ENCODE data around the gene CDC42EP3. TPM values are rescaled to one million over a fixed set of nuclear protein-coding genes. Genes with fewer than 3 reads are reported as not detected.

CDC42EP3 gene
- total and polyA plus RNA-seq, 12 donors = 4.2 to 30.2 (median 10.7) TPM

DNA sequence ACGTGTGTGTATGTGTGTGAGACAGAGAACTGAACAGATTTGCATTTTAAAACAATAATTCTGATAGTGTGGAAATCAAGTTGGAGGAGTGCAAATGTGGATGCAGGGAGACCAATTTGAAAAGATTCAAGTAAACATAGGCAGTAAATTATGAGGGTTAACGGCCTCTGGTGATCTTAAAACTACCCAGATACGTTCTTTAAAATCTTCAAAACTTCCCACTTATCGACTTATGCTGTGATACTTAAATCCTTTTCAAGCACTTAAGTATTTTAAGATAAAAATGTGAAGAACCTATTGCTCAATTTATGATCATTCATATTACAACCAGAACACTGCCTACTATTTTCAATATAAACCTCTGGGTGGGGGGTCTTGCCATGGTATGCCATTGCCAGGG, 37.7 kb upstream of the CDC42EP3 start:
- no peak overlapping the region for H3K27ac ChIP-seq
- intact Hi-C loops (cut with DNase I) = no loop called here
- TF ChIP-seq CTCF (IDR thresholded peaks at IDR 0.05) (no peak), POLR2A (IDR thresholded peaks at IDR 0.05) (no peak)
- WGBS, 4 donors = 67 to 91% (median 73%) methylated on average over 4 of the region's 4 CpGs
- H3K4me3 ChIP-seq = no peak overlapping the region
- no peaks in the 10 kb centered on the region for H3K27me3 ChIP-seq
- no peaks in the 10 kb centered on the region for H3K9me3 ChIP-seq (replicated peaks in 1 of 3)
- H3K36me3 ChIP-seq (replicated peaks in 1 of 2) = no peaks in the 10 kb centered on the region
- no peaks in the 10 kb centered on the region for H3K4me1 ChIP-seq (replicated peaks in 1 of 2)
- no peak for DNase-seq

DNA sequence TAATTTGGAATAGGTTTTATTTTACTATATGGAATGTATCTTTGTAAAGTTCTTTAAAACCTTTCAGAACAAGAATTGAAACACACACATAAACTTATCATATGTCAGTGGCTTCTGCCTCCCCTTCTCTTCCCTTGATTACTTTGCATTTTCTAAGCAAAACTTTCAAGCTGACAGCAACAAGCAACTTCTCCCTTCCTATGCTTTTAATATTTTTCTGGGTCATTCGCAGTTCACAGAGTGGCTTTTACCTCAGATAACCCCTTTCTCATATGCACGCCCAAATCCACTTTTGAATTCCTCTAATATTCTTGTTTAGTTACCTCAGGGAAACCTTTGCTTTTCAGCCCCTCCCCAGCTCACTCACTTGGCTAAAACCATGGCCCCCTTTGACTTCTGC, 36.7 kb upstream of the CDC42EP3 start:
- TF ChIP-seq CTCF (IDR thresholded peaks at IDR 0.05) (no peak), POLR2A (IDR thresholded peaks at IDR 0.05) (no peak)
- intact Hi-C loops (cut with DNase I) = no loop called here
- WGBS, 4 donors = 44 to 54% (median 48%) methylated on average over 2 of the region's 2 CpGs

DNA sequence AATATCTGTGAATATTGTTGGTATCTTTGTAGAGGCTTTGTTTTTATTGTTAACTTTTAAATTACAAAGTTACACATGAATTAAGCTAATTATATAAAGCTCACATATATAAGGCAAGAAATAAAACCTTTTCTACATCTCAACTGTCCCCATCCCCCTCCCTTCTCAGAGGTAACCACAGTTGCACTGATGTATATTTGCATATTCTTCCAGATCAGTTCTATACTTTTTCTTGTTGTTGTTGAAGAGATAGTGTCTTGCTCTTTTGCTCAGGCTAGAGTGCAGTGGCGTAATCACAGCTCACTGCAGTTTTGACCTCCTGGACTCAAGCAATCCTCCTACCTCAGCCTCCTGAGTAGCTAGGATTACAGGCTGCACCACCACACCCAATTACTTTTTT, 36.0 kb upstream of the CDC42EP3 start:
- Histone ChIP-seq H3K36me3 (replicated peaks in 1 of 2) (no peaks in the 10 kb centered on the region), H3K27me3 (no peaks in the 10 kb centered on the region), H3K4me3 (no peak overlapping the region), H3K4me1 (replicated peaks in 1 of 2) (no peaks in the 10 kb centered on the region), H3K27ac (no peak overlapping the region), H3K9me3 (replicated peaks in 1 of 3) (no peaks in the 10 kb centered on the region)
- DNase-seq = no peak
- 88 to 100% (median 92%) methylated on average over 1 of the region's 1 CpG for WGBS, 4 donors
- intact Hi-C loops (cut with DNase I) = no loop called here
- TF ChIP-seq POLR2A (IDR thresholded peaks at IDR 0.05) = no peak
- no peak for TF ChIP-seq CTCF (IDR thresholded peaks at IDR 0.05)

More for the DNA sequence above, 36.7 kb upstream of the CDC42EP3 start:
- Histone ChIP-seq H3K9me3 (replicated peaks in 1 of 3) (no peaks in the 10 kb centered on the region), H3K36me3 (replicated peaks in 1 of 2) (no peaks in the 10 kb centered on the region), H3K27me3 (no peaks in the 10 kb centered on the region), H3K4me1 (replicated peaks in 1 of 2) (no peaks in the 10 kb centered on the region), H3K27ac (no peak overlapping the region), H3K4me3 (no peak overlapping the region)
- DNase-seq = no peak

DNA sequence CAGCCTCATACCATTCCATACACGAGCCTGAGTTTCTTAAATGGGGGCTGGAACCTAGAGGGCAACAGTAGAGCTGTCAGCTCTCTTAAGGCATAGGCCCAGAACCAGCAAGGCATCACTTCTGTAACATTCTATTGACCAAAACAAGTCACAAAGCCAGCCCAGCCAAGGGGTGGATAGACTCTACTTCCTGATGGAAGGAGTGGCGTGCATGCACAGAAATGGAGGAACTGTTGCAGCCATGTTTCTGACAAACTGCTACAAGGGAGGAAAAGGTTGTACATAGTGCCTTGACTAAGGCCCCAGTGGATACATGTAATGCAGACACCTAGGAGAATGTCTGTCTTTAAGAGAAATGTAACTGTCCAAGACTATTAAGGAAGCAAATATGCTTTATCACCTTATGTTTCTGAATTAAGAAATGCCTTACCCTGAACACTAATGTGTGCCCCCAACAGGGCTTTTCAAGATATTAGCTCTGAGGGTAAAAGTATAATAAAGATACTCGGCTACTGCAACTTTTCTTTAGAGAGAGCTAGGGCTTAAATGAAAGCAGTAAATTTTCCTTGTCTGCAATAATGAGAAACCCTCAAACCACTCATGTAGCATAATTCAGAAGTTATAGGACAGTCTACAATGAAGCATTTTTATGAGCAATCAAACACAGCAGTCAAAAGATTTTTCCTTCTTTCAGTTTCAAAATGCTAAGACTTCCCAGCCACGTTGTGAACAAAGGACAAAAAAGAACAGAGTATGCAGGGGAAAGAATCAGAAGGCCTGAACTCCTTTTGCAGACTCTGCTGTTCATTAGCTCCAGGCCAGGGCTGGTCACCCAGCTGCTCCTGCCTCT, 35.1 kb upstream of the CDC42EP3 start:
- Histone ChIP-seq H3K9me3 (replicated peaks in 1 of 3) (no peaks in the 10 kb centered on the region), H3K4me1 (replicated peaks in 1 of 2) (no peaks in the 10 kb centered on the region), H3K27me3 (no peaks in the 10 kb centered on the region), H3K27ac (no peak overlapping the region), H3K4me3 (no peak overlapping the region), H3K36me3 (replicated peaks in 1 of 2) (no peaks in the 10 kb centered on the region)
- WGBS, 4 donors = 65 to 69% (median 67%) methylated on average over 3 to 4 of the region's 4 CpGs
- TF ChIP-seq POLR2A (IDR thresholded peaks at IDR 0.05) (no peak), CTCF (IDR thresholded peaks at IDR 0.05) (no peak)
- no peak for DNase-seq
- intact Hi-C loops (cut with DNase I) = no loop called here

Measured in adrenal gland (tissue), 12 donors.